T-helper 22 cell (primary cell): ENCODE results near the gene TRPV2.

Source experiments
- DNase-seq: peaks from one replicate; pipeline ENCODE4 v3.0.0-alpha.2; 2020; ENCODE audit warnings: low read depth

Gene TRPV2

GRCh38 chr17:16407911-16408588, 7.3 kb upstream of the TRPV2 start:
- DNase-seq = no peak

GRCh38 chr17:16417399-16417798, 2.0 kb downstream of the TRPV2 start:
- DNase-seq = no peak

- no peak for DNase-seq
Observed at GRCh38 chr17:16417896-16418684, 2.7 kb downstream of the TRPV2 start.

GRCh38 chr17:16418685-16419068, 3.3 kb downstream of the TRPV2 start:
- no peak for DNase-seq

GRCh38 chr17:16419074-16419928, 3.9 kb downstream of the TRPV2 start:
- DNase-seq = peak; percentile 54

GRCh38 chr17:16419929-16420271, 4.5 kb downstream of the TRPV2 start:
- peak; percentile 44 for DNase-seq

- DNase-seq = no peak
Observed at GRCh38 chr17:16422416-16422815, 7.0 kb downstream of the TRPV2 start.

- no peak for DNase-seq
Observed at GRCh38 chr17:16423226-16423872, 8.0 kb downstream of the TRPV2 start.

- DNase-seq = no peak
Observed at GRCh38 chr17:16425202-16425601, 9.8 kb downstream of the TRPV2 start.

- DNase-seq = no peak
Observed at GRCh38 chr17:16425698-16426659, 10.6 kb downstream of the TRPV2 start.

- no peak for DNase-seq
Observed at GRCh38 chr17:16427020-16427419, 11.6 kb downstream of the TRPV2 start.

- DNase-seq = no peak
Observed at GRCh38 chr17:16428098-16428882, 12.9 kb downstream of the TRPV2 start.

- DNase-seq = no peak
Observed at GRCh38 chr17:16429083-16429482, 13.7 kb downstream of the TRPV2 start.

- no peak for DNase-seq
Observed at GRCh38 chr17:16430650-16431049, 15.3 kb downstream of the TRPV2 start.

- DNase-seq = no peak
Observed at GRCh38 chr17:16432017-16432416, 16.6 kb downstream of the TRPV2 start.

GRCh38 chr17:16433514-16433913, 18.1 kb downstream of the TRPV2 start:
- no peak for DNase-seq

GRCh38 chr17:16434662-16435061, 19.3 kb downstream of the TRPV2 start:
- no peak for DNase-seq

GRCh38 chr17:16435925-16436886, 20.8 kb downstream of the TRPV2 start:
- no peak for DNase-seq

GRCh38 chr17:16437083-16437482, 21.7 kb downstream of the TRPV2 start:
- DNase-seq = no peak
